Adipocyte (in vitro differentiated cells): ENCODE data around the gene DAZAP2.
A peak's percentile ranks its signal among the peaks of the same experiment; 100 is the strongest.

ENCODE experiments used
- DNase-seq: peaks from one replicate; pipeline ENCODE4 v3.0.0-alpha.2; 2015; ENCODE audit warnings: low read depth
- H3K27me3 ChIP-seq: replicated peaks from 2 replicates; pipeline ENCODE4 v1.7.0; 2013; ENCODE audit warnings: mild to moderate bottlenecking, low read length, moderate library complexity; ENCODE audit not compliant: control insufficient read depth, insufficient read depth
- H3K36me3 ChIP-seq: 2 replicates; pipeline ENCODE4 v1.7.0; 2013; ENCODE audit warnings: low read length, mild to moderate bottlenecking, moderate library complexity; ENCODE audit not compliant: control insufficient read depth, insufficient read depth, severe bottlenecking
- H3K4me1 ChIP-seq: 2 replicates; pipeline ENCODE4 v1.7.0; 2013; ENCODE audit warnings: mild to moderate bottlenecking, low read length, moderate library complexity; ENCODE audit not compliant: control insufficient read depth, insufficient read depth
- H3K4me3 ChIP-seq: 2 replicates; pipeline ENCODE4 v1.7.0; 2013; ENCODE audit warnings: mild to moderate bottlenecking, low read length, moderate library complexity
- H3K9ac ChIP-seq: 2 replicates; pipeline ENCODE4 v1.7.0; 2013; ENCODE audit warnings: mild to moderate bottlenecking, low read length, moderate library complexity
- H3K9me3 ChIP-seq: 2 replicates; pipeline ENCODE4 v1.7.0; 2013; ENCODE audit warnings: mild to moderate bottlenecking, low read length, moderate library complexity; ENCODE audit not compliant: control insufficient read depth

DAZAP2 gene

DNA sequence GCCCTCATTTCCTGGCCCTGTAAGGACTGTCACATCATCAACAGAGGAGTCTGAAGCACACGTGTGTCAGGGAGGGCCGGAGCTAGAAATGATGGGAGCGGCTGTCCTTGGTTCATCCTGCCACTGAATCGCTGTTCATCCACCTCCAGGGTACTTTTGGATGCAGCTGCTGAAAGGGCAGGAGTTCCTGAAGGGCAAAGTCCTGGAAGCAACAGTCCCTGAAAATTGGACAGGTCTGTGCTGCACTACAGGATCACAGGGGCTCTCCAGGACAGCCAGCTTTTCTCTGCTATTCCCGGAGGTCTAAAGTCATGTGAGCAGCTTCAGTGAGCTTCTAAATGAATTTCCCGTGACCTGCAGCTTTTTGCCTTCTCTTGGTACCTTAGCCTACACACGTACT is 38.5 kb upstream of the DAZAP2 start:
- Histone ChIP-seq H3K36me3 (no peaks in the 10 kb centered on the region), H3K4me1 (peaks cover 8% of the 10 kb centered on the region), H3K27me3 (no peaks in the 10 kb centered on the region), H3K9me3 (no peaks in the 10 kb centered on the region), H3K9ac (no peak overlapping the region), H3K4me3 (no peak overlapping the region)
- DNase-seq = no peak

DNA sequence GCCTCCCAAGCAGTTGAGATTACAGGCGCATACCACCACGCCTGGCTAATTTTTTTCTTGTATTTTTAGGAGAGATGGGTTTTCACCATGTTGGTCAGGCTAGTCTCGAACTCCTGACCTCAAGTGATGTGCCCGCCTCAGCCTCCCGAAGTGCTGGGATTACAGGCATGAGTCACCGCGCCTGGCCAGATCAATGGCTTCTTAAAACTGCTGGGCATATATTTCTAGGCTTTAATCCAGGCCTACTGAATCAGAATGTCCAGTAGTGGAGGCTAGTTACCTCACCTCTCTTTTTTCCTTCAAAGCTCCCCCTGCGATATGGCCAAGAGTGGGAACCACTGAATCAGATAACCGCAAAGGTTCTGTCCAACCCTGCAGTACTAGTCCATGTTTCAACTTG is 37.8 kb upstream of the DAZAP2 start:
- Histone ChIP-seq H3K27me3 (no peaks in the 10 kb centered on the region), H3K36me3 (no peaks in the 10 kb centered on the region), H3K9me3 (no peaks in the 10 kb centered on the region), H3K9ac (no peak overlapping the region), H3K4me1 (peaks cover 8% of the 10 kb centered on the region), H3K4me3 (no peak overlapping the region)
- no peak for DNase-seq

DNA sequence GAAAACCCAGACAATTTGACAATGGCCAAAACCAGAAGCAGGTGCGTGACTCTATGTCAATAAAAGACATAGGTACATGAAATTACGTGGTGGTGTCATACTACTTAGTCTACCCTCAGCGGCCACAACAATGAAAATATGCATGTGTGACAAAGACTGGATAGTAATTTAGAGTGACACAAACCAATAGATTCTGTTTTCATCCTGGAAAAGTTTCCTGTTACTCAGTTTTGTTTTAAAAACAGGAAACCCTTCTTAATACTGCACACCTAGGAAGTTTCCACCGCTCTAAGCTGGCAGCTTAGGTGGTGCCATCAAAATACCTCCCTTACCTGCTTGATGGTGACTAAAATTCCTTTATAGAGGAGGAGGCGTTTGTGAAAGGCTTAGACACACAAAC is 35.9 kb upstream of the DAZAP2 start:
- H3K9me3 ChIP-seq = no peaks in the 10 kb centered on the region
- H3K4me1 ChIP-seq = peaks cover 8% of the 10 kb centered on the region
- H3K4me3 ChIP-seq = no peak overlapping the region
- no peak for DNase-seq
- no peaks in the 10 kb centered on the region for H3K27me3 ChIP-seq
- H3K9ac ChIP-seq = no peak overlapping the region
- H3K36me3 ChIP-seq = no peaks in the 10 kb centered on the region

DNA sequence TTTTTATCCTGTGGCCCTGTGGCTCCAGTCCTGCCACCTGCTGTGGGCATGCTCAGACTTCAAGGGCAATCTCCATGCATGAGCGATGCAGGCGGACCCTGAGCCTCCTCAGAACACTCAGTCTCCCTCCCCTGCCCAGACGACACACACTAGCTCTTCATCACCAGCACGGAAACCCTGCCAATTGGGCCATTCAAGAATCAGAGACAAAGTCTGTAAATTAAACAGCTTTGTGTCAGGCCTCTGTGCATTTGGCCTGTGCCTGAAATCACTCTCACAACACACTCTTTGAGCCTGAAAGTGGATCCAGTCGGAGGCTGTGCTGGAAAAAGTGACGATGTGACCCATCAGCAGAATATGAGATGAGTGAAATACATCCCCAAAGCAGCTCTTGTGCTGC is 33.3 kb upstream of the DAZAP2 start:
- peaks cover 8% of the 10 kb centered on the region for H3K4me1 ChIP-seq
- no peak overlapping the region for H3K9ac ChIP-seq
- H3K9me3 ChIP-seq = no peaks in the 10 kb centered on the region
- no peaks in the 10 kb centered on the region for H3K36me3 ChIP-seq
- no peaks in the 10 kb centered on the region for H3K27me3 ChIP-seq
- DNase-seq = no peak
- no peak overlapping the region for H3K4me3 ChIP-seq

DNA sequence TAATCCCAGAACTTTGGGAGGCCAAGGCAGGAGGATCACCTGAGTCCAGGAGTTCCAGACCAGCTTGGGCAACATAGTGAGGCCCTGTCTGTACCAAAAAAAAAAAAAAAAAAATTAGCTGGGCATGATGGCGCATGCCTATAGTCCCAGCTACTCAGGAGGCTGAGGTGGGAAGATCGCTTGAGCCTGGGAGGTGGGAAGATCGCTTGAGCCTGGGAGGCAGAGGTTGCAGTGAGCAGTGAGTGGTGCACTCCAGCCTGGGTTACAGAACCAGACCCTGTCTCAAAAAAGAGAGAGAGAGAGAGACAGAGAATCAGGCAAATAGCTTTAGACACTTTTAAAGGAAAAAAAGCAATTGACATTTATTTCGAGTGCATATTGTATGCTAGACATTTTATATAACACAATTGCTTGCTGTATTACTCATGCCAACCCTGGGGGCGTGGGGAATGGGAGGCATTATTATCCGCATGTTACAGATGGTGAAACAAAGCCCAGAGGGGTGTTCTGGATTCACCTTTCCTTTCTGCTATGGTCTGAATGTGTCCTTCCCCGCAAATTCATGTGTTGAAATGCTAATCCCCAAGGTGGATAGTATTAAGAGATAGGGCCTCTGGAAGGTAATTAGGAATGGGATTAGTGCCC is 30.5 kb upstream of the DAZAP2 start:
- peaks cover 8% of the 10 kb centered on the region for H3K4me1 ChIP-seq
- H3K27me3 ChIP-seq = no peaks in the 10 kb centered on the region
- H3K9ac ChIP-seq = no peak overlapping the region
- no peaks in the 10 kb centered on the region for H3K36me3 ChIP-seq
- no peaks in the 10 kb centered on the region for H3K9me3 ChIP-seq
- no peak overlapping the region for H3K4me3 ChIP-seq
- no peak for DNase-seq

DNA sequence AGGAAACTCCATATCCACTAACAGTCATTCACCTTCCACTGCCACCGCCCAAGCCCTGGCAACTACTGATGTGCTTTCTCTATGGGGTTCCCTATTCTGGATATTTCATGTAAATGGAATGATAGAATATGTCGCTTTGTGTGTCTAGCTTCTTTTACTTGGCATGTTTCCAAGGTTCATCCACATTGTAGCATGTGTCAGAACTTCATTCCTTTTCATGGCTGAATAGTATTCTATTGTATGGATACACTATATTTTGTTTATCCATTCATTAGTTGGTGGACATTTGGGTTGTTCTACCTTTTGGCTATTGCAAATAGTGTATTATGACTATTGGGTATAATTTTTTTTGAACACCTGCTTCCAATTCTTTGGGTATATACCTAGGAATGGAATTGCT is 29.4 kb upstream of the DAZAP2 start:
- H3K9ac ChIP-seq = no peak overlapping the region
- H3K9me3 ChIP-seq = no peaks in the 10 kb centered on the region
- no peak overlapping the region for H3K4me3 ChIP-seq
- no peak for DNase-seq
- H3K36me3 ChIP-seq = no peaks in the 10 kb centered on the region
- no peaks in the 10 kb centered on the region for H3K27me3 ChIP-seq
- H3K4me1 ChIP-seq = peaks cover 5% of the 10 kb centered on the region

DNA sequence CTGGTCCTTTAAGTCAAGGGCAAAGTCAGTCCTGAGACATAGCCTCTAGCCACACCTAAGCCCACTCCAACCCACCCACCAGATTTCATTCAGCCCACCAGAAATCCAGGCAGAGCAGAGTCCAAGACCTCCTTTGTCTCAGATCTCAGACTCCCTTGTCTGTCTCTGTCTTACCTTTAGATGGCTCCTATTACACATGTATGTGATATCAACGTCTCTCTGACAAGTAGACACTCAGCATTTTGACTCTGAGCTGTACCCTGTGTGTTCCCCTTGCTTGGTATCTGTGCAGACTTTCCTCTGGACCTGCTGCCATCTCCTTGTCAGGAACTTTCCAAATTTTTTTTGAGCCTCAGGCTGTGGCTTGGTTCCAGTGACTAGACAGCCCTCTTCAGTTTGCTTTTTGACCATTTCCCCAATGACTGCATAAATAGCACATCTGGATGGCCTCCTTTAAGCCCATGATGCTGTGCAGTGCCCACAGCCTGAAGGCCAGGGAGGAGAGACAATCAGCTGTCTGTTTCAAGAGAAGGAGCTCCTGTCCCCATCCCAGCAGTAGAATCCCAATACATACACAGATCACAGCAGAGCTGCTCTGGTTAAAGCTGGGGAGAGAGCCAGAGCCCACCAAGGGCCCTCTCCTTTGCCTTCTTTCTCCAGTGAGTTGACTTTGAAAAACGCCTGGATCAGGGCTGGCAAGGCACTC is 27.8 kb upstream of the DAZAP2 start:
- H3K9ac ChIP-seq = no peak overlapping the region
- no peaks in the 10 kb centered on the region for H3K36me3 ChIP-seq

DNA sequence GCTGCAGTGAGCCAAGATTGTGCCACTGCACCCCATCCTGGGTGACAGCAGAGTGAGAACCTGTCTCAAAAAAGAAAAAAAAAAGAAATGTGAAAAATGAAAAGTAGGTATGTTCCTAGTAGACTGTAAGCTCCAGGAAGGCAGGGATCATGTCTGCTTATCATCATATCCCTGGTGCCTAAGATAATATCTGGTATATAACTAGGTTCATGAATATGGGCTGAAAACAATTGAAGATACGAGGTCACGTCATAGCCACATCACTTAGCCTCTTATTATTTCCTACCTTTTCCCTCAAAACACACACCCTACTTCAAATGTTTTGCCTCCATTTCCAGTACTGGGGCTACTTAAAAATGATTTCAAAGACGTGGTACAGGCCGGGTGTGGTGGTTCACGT is 23.7 kb upstream of the DAZAP2 start:
- no peaks in the 10 kb centered on the region for H3K36me3 ChIP-seq
- no peaks in the 10 kb centered on the region for H3K27me3 ChIP-seq
- no peak for DNase-seq
- H3K9me3 ChIP-seq = no peaks in the 10 kb centered on the region
- H3K4me3 ChIP-seq = no peak overlapping the region
- H3K9ac ChIP-seq = no peak overlapping the region
- H3K4me1 ChIP-seq = peaks cover 3% of the 10 kb centered on the region

More for the DNA sequence above, 27.8 kb upstream of the DAZAP2 start:
- Histone ChIP-seq H3K4me3 (no peak overlapping the region), H3K27me3 (no peaks in the 10 kb centered on the region), H3K4me1 (no peaks in the 10 kb centered on the region), H3K9me3 (no peaks in the 10 kb centered on the region)
- DNase-seq = no peak

DNA sequence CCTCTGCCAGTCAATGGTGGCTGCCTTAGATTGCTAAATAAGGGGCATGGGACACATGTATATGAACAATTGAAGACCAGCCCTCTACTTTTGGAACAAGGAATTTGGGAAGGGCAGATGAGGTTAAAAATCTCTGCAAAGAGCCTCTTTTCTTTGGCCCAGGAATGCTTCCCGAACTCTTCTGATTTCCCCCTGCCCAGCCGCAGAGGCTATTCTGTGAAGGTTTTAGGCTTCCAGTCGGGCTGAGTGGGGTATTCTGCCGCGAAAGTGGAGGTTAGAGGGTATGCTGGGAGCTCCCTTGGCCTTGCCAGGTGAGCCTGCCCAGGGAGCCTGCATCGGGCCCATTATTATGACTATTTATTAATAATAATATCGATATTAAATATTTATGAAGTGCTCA is 22.0 kb upstream of the DAZAP2 start:
- Histone ChIP-seq H3K9ac (peak overlapping the region; percentile 81), H3K9me3 (no peaks in the 10 kb centered on the region), H3K36me3 (no peaks in the 10 kb centered on the region), H3K27me3 (no peaks in the 10 kb centered on the region), H3K4me1 (peaks cover 3% of the 10 kb centered on the region), H3K4me3 (peak overlapping the region; percentile 79)
- DNase-seq = no peak

DNA sequence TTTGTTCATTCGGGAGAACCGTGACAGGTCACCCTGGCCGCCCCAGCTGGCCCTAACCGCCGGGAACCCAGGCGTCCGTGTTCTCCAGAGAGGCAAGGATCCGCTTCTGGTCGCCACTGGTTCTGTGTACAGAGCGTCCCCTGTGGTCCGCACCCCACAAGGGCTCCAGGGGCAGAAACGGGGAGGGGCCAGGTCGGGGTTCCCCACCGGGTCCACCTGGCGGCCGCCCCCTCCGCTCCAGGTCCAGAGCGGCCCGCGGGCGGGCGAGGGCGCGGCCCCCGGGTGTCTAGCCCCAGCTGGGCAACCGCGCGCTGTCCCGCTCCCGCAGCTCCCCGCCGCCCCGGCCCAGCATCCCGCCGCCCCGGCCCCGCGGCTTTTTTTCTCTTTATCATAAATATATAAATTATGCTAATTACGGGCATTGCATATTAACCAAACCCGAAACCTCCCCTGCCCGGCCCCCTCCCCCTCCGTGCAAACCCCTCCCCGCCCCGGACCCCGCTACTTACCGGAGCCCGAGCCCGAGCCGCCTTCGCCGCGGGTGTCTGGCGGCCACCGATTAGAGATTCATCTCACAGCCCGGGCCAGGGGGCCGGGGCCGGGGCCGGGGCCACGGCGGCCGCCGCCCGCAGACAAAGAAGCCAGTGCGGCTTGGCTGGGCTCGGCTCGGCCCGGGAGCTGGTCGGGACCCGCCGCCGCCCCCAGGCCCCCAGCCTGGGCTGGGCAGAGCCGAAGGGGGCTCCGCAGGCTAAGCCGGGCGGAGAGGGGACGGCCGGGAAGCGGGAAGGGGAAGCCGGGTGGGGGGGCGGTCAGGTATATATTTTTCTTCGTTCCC is 21.3 kb upstream of the DAZAP2 start:
- Histone ChIP-seq H3K36me3 (no peaks in the 10 kb centered on the region), H3K4me1 (peaks cover 3% of the 10 kb centered on the region), H3K27me3 (no peaks in the 10 kb centered on the region), H3K9ac (peak overlapping the region; percentile 83), H3K4me3 (peak overlapping the region; percentile 84), H3K9me3 (no peaks in the 10 kb centered on the region)
- DNase-seq = peak; percentile 68

DNA sequence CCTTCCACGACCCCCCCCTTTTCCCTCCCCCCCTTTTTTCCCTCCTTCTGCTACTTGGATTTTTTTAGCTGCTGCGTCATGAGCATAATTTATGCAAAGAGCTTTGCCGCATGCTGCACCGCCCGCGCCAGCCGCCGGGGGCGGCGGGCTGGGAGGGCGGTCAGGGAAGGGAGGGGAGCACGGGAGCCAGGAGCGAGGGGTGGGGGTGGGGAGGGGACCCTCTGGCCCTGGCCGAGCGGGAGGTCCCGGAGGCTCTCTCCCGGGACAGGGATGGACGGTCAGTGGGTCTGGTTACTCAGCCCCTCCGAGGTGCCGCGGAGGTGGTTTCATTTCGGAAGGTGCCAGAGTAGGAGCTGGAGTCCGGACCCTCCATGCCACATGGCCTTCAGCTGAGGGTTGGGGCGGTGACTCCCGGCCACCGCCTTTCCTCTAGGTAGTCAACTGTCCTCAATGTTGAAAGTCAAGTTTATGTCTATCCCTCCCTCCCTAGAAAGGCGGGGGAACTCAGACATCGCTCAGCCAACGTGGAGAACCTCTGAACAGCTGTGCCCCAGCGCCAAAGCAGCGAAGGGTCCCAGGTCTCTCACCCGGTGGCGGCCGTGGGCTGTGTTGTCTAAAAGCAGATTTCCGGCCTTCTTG is 20.5 kb upstream of the DAZAP2 start, which contains the start of gene POU6F1:
Gene POU6F1 (minus strand): TSS at position 95 of the 639 bp plus-strand sequence. CDS start 11,226 bp downstream, outside the sequence.
- Histone ChIP-seq H3K27me3 (no peaks in the 10 kb centered on the region), H3K9ac (peak within 1 kb of the TSS; percentile 83), H3K9me3 (no peaks in the 10 kb centered on the region), H3K4me1 (peaks cover 3% of the 10 kb centered on the region), H3K4me3 (peak within 1 kb of the TSS; percentile 84), H3K36me3 (no peaks in the 10 kb centered on the region)
- DNase-seq = peak; percentile 94
